Measurements from ENCODE around the gene GOLIM4.
"Not testable (repeated sequence)": the region's sequence is repeated elsewhere in the genome, so short reads cannot be mapped to it uniquely, and the experiment has no call there.

Gene GOLIM4

GRCh38 chr3:168095611-168096209 lies at the start of gene GOLIM4:
Gene GOLIM4 (minus strand): TSS chr3:168095924. CDS start chr3:168095285, 639 bp downstream.
- DNase-seq (ENCODE audit: low read depth), result no peak

GRCh38 chr3:168141405-168141998 lies 45.8 kb upstream of the GOLIM4 start:
- DNase-seq (ENCODE audit: low read depth), result no peak

GRCh38 chr3:168139947-168140346 lies 44.2 kb upstream of the GOLIM4 start:
- no peak for DNase-seq (ENCODE audit: low read depth)

GRCh38 chr3:168138421-168138820 lies 42.7 kb upstream of the GOLIM4 start:
- no peak for DNase-seq (ENCODE audit: low read depth)

GRCh38 chr3:168134931-168135330 lies 39.2 kb upstream of the GOLIM4 start:
- DNase-seq (ENCODE audit: low read depth), result no peak

GRCh38 chr3:168130250-168130649 lies 34.5 kb upstream of the GOLIM4 start:
- not testable (repeated sequence) for DNase-seq (ENCODE audit: low read depth)

- not testable (repeated sequence) for DNase-seq (ENCODE audit: low read depth)
Measured at GRCh38 chr3:168128463-168128862, 32.7 kb upstream of the GOLIM4 start.

- DNase-seq (ENCODE audit: low read depth), result no peak
Measured at GRCh38 chr3:168127466-168127865, 31.7 kb upstream of the GOLIM4 start.

- no peak for DNase-seq (ENCODE audit: low read depth)
Measured at GRCh38 chr3:168124791-168125190, 29.1 kb upstream of the GOLIM4 start.

GRCh38 chr3:168124291-168124690 lies 28.6 kb upstream of the GOLIM4 start:
- DNase-seq (ENCODE audit: low read depth), result no peak

- no peak for DNase-seq (ENCODE audit: low read depth)
Measured at GRCh38 chr3:168123201-168124176, 27.8 kb upstream of the GOLIM4 start.

GRCh38 chr3:168121184-168122017 lies 25.7 kb upstream of the GOLIM4 start:
- DNase-seq (ENCODE audit: low read depth), result no peak

GRCh38 chr3:168117853-168118313 lies 22.2 kb upstream of the GOLIM4 start:
- DNase-seq (ENCODE audit: low read depth), result no peak

- DNase-seq (ENCODE audit: low read depth), result no peak
Measured at GRCh38 chr3:168117059-168117458, 21.3 kb upstream of the GOLIM4 start.

- no peak for DNase-seq (ENCODE audit: low read depth)
Measured at GRCh38 chr3:168116279-168116678, 20.6 kb upstream of the GOLIM4 start.

- DNase-seq (ENCODE audit: low read depth), result no peak
Measured at GRCh38 chr3:168113848-168114247, 18.1 kb upstream of the GOLIM4 start.

GRCh38 chr3:168112894-168113293 lies 17.2 kb upstream of the GOLIM4 start:
- no peak for DNase-seq (ENCODE audit: low read depth)

GRCh38 chr3:168104361-168104760 lies 8.6 kb upstream of the GOLIM4 start:
- no peak for DNase-seq (ENCODE audit: low read depth)

GRCh38 chr3:168102735-168103410 lies 7.1 kb upstream of the GOLIM4 start:
- no peak for DNase-seq (ENCODE audit: low read depth)

GRCh38 chr3:168100777-168101492 lies 5.2 kb upstream of the GOLIM4 start:
- no peak for DNase-seq (ENCODE audit: low read depth)

GRCh38 chr3:168097381-168097780 lies 1.7 kb upstream of the GOLIM4 start:
- no peak for DNase-seq (ENCODE audit: low read depth)

All from stimulated activated CD8-positive, alpha-beta memory T cell treated with anti-CD3 and anti-CD28 coated beads, Interleukin-12 subunit alpha, Interleukin-12 subunit beta, amount 100 ng/mL, for 1 hour (primary cell).